ENCODE results near the gene MTSS2. TPM values are rescaled to one million over a fixed set of nuclear protein-coding genes. Genes with fewer than 3 reads are reported as not detected.

Gene MTSS2
- total RNA-seq, 1 experiment from 2014 or later = 18.7 TPM

DNA sequence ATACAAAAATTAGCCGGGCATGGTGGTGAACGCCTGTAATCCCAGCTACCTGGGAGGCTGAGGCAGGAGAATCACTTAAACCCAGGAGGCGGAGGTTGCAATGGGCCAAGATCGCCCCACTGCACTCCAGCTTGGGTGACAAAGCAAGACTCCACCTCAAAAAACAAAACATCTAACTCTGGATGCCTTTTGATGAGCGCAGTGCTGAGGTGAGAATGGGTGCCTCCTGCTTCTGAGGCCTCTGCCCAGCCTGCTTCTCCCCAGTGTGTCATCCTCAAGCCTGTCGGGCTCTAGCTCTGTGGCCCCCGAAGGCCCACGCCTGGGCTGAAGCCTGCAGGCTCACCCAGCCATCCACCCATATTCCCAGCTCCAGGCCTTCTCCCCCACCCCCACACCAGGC is 10.5 kb upstream of the MTSS2 start:
- ATAC-seq (no peak), DNase-seq (no peak)
- peak overlapping the region; percentile 34; the same call in 1 of the 2 replicates for H3K4me2 ChIP-seq (ENCODE audit: low read length)
- intact Hi-C loops (cut with micrococcal nuclease) = loop anchor here (10.0 kb wide), 1 partner anchor 78 kb away; no protein-coding TSS in a partner anchor
- H3K9ac ChIP-seq (ENCODE audit: low read length) = no peak overlapping the region
- H3K27me3 ChIP-seq (ENCODE audit: low read length) = no peaks in the 10 kb centered on the region
- CTCF ChIA-PET = no interaction called here
- H4K20me1 ChIP-seq (ENCODE audit: low read length) = no peaks in the 10 kb centered on the region
- no peaks in the 10 kb centered on the region for H3K36me3 ChIP-seq (ENCODE audit: low read depth, low read length)
- no TSS peak for BruUV-seq (replicated peaks)
- no peak overlapping the region for H3K4me3 ChIP-seq (ENCODE audit: low read length)
- POLR2A ChIA-PET (ENCODE audit: unreplicated experiment) = no interaction called here
- no peaks in the 10 kb centered on the region for H3K9me3 ChIP-seq (ENCODE audit: low read length)
- H3F3A ChIP-seq (ENCODE audit: low read length, unreplicated experiment) = no peaks in the 10 kb centered on the region
- TF ChIP-seq, protein P1, sequence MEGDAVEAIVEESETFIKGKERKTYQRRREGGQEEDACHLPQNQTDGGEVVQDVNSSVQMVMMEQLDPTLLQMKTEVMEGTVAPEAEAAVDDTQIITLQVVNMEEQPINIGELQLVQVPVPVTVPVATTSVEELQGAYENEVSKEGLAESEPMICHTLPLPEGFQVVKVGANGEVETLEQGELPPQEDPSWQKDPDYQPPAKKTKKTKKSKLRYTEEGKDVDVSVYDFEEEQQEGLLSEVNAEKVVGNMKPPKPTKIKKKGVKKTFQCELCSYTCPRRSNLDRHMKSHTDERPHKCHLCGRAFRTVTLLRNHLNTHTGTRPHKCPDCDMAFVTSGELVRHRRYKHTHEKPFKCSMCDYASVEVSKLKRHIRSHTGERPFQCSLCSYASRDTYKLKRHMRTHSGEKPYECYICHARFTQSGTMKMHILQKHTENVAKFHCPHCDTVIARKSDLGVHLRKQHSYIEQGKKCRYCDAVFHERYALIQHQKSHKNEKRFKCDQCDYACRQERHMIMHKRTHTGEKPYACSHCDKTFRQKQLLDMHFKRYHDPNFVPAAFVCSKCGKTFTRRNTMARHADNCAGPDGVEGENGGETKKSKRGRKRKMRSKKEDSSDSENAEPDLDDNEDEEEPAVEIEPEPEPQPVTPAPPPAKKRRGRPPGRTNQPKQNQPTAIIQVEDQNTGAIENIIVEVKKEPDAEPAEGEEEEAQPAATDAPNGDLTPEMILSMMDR (conservative IDR thresholded peaks at IDR 0.05; ENCODE audit: low read depth, low read length) = no peak
- no peak for TF ChIP-seq EZH2 (IDR thresholded peaks at IDR 0.05; ENCODE audit: low read length, unreplicated experiment)
- TF ChIP-seq EZH2phosphoT487 (IDR thresholded peaks at IDR 0.05; ENCODE audit: borderline replicate concordance, low read length) = no peak
- no peak overlapping the region for H2AFZ ChIP-seq (ENCODE audit: low read length)
- H3K4me1 ChIP-seq (ENCODE audit: insufficient read depth, low read length) = peaks cover 41% of the 10 kb centered on the region
- H3K27ac ChIP-seq (ENCODE audit: low read length) = peak overlapping the region; percentile 49
- no peaks in the 10 kb centered on the region for H3K9me2 ChIP-seq (replicated peaks; ENCODE audit: low read length)
- H3K79me2 ChIP-seq (ENCODE audit: low read length) = no peaks in the 10 kb centered on the region

DNA sequence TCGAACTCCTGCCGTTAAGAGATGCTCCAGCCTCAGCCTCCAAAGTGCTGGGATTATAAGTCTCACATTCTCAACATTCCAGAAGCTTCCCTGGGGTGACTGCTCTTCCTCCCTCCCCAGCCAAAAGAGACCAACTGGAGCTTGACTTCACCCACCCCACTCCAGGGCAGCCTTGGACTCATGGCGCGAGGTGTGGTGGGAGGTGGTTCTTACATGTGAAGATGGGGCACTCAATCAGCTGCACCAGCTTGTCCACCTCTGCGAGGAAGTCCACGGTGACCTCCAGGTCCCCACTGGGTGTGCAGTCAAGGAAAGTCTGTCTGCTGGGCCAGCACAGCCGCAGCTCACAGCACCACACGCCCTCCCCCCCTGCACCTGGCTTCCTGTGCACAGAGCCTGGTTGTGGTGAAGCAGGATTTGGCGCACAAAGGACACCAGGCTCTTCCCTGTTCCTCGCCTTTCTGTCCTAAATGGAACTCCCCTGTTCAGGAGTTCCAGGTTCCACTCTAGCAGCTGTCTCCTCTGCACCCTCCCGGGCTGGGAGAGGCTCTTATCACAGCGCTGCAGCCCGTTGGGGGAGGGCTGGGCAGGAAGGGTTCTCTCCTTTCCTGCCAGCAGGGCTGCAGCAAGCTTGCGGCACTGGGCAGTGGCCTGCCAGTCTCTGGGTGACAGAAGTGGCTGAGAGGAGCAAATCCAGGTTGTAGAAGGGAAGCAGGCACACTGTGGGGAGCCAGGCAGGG is 9.6 kb upstream of the MTSS2 start:
- peak; percentile 39 for ATAC-seq
- H3K27ac ChIP-seq (ENCODE audit: low read length) = no peak overlapping the region
- no peaks in the 10 kb centered on the region for H3K9me2 ChIP-seq (replicated peaks; ENCODE audit: low read length)
- H4K20me1 ChIP-seq (ENCODE audit: low read length) = no peaks in the 10 kb centered on the region
- no peaks in the 10 kb centered on the region for H3K36me3 ChIP-seq (ENCODE audit: low read depth, low read length)
- no peak overlapping the region for H2AFZ ChIP-seq (ENCODE audit: low read length)
- no peaks in the 10 kb centered on the region for H3K79me2 ChIP-seq (ENCODE audit: low read length)
- ChIA-PET CTCF (no interaction called here), POLR2A (ENCODE audit: unreplicated experiment) (no interaction called here)
- no peak overlapping the region for H3K4me2 ChIP-seq (ENCODE audit: low read length)
- no peak overlapping the region for H3K4me3 ChIP-seq (ENCODE audit: low read length)
- no peaks in the 10 kb centered on the region for H3K9me3 ChIP-seq (ENCODE audit: low read length)
- H3K9ac ChIP-seq (ENCODE audit: low read length) = no peak overlapping the region
- no peaks in the 10 kb centered on the region for H3F3A ChIP-seq (ENCODE audit: low read length, unreplicated experiment)
- peaks cover 41% of the 10 kb centered on the region for H3K4me1 ChIP-seq (ENCODE audit: insufficient read depth, low read length)
- intact Hi-C loops (cut with micrococcal nuclease) = loop anchor here (2.0 to 10.0 kb wide), 2 partner anchors 51 to 79 kb away; no protein-coding TSS in a partner anchor
- no TSS peak for BruUV-seq (replicated peaks)
- TF ChIP-seq EZH2 (IDR thresholded peaks at IDR 0.05; ENCODE audit: low read length, unreplicated experiment) = no peak
- TF ChIP-seq, protein P1 (conservative IDR thresholded peaks at IDR 0.05; ENCODE audit: low read depth, low read length) = no peak
- TF ChIP-seq EZH2phosphoT487 (IDR thresholded peaks at IDR 0.05; ENCODE audit: borderline replicate concordance, low read length) = no peak
- DNase-seq = peak; percentile 30
- no peaks in the 10 kb centered on the region for H3K27me3 ChIP-seq (ENCODE audit: low read length)

DNA sequence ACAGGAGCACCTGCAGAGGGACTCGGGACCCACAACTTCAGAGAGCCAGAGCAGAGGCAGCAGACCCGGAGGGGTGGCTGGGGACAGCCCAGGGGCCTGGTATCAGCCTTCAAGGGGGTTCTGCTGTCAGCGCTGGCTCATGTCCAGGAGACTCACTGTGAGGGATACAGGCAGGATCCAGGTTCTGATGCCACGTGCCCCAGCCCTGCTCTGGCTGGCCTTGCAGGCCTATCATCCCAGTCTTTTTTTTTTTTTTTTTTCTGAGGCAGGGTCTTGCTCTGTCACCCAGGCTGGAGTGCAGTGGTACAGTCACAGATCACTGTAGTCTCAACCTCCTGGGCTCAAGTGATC is 9.0 kb upstream of the MTSS2 start:
- no TSS peak for BruUV-seq (replicated peaks)
- POLR2A ChIA-PET (ENCODE audit: unreplicated experiment) = no interaction called here

More for the DNA sequence above, 9.0 kb upstream of the MTSS2 start:
- no peaks in the 10 kb centered on the region for H3K36me3 ChIP-seq (ENCODE audit: low read depth, low read length)
- ATAC-seq (no peak), DNase-seq (no peak)
- peaks cover 41% of the 10 kb centered on the region for H3K4me1 ChIP-seq (ENCODE audit: insufficient read depth, low read length)
- H3K9ac ChIP-seq (ENCODE audit: low read length) = no peak overlapping the region
- H3K4me3 ChIP-seq (ENCODE audit: low read length) = no peak overlapping the region
- H3K79me2 ChIP-seq (ENCODE audit: low read length) = no peaks in the 10 kb centered on the region
- H3K4me2 ChIP-seq (ENCODE audit: low read length) = no peak overlapping the region
- H3K9me3 ChIP-seq (ENCODE audit: low read length) = no peaks in the 10 kb centered on the region
- no peak overlapping the region for H2AFZ ChIP-seq (ENCODE audit: low read length)
- no peaks in the 10 kb centered on the region for H4K20me1 ChIP-seq (ENCODE audit: low read length)
- TF ChIP-seq EZH2phosphoT487 (IDR thresholded peaks at IDR 0.05; ENCODE audit: borderline replicate concordance, low read length) (no peak), EZH2 (IDR thresholded peaks at IDR 0.05; ENCODE audit: low read length, unreplicated experiment) (no peak)
- TF ChIP-seq, protein P1 (conservative IDR thresholded peaks at IDR 0.05; ENCODE audit: low read depth, low read length) = no peak
- intact Hi-C loops (cut with micrococcal nuclease) = loop anchor here (2.0 to 10.0 kb wide), 2 partner anchors 52 to 80 kb away; no protein-coding TSS in a partner anchor
- no peaks in the 10 kb centered on the region for H3K27me3 ChIP-seq (ENCODE audit: low read length)
- CTCF ChIA-PET = no interaction called here
- H3K27ac ChIP-seq (ENCODE audit: low read length) = no peak overlapping the region
- H3F3A ChIP-seq (ENCODE audit: low read length, unreplicated experiment) = no peaks in the 10 kb centered on the region
- no peaks in the 10 kb centered on the region for H3K9me2 ChIP-seq (replicated peaks; ENCODE audit: low read length)
